Right forelimb (tissue), 1 donor: ENCODE results near the gene MYO10.
"Not testable (repeated sequence)": the region's sequence is repeated elsewhere in the genome, so short reads cannot be mapped to it uniquely, and the experiment has no call there.

Experiments
- DNase-seq: peaks from one replicate; pipeline ENCODE4 v3.0.0-alpha.2; 2018

The MYO10 gene

DNA sequence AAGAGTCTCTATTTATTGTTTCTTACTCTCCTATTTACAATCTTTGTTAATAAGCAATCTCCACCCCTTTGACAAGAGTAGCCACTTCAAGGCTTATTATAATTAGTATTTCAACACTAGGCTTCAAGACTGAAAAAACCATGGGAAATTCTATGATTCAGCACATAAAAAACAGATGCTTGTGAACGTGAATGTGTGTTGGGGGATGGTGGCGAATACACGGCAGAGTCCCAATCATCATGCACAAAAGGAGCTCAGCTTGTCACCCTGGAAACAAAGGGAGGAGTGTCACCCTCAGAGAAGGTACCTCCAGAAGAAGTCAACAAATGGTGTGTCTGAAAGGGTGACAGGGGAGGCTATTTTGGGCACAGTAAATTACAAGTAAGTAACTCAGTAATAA is 162.1 kb downstream of the MYO10 start:
- DNase-seq = no peak

DNA sequence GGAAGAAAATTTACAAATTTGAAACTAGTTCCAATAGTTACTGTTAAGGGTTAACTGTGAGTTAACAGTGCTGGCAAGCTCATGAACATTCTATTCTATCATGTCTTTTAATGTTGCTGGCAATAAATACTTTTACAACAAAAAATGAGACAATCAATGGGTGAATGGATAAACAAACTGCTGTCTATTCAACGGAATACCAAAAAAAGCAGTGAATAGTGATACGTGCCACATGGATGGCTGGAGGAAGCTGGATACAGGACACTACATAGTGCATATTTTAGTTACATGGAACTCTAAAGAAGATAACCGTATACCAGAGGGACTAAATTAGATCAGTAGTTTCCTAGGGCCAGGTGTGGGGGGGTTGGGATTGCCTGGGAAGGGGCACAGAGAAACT is 163.5 kb downstream of the MYO10 start:
- no peak for DNase-seq

DNA sequence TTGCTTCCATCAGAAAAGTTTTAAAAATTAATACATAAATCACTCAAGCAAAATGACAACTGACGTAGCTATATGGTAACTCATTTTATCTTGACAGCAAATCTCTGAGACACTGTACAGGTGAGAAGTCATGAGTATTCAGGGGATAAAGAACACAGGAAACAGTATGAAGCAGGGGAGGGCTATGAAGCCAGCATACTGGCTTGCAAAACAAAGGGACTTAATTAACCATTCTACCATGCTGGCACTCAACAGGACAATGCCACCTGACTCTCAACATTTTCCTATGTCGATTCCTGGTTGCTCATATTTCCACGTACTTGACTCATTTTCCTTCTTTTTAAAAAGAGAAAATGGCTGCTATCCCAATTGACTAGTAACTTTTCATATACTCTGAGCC is 167.9 kb downstream of the MYO10 start:
- DNase-seq = no peak

DNA sequence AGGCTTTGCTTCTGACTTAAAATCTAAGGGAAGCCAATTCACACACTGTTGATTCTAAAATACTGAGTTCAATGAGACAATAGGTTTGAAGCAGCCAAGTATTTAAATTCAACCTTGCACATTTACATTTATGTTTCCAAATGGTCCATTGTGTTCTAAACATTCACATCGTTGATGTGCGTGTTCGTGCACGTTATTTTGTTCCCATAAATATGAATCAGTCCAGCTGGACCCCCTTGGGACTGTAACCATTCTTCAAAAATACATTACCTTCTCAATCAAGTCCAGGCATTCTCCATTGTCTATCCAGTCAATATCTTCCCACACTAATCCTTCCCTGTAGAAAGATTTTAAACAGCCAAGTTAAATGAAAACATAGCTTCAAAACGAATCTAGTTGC is 172.9 kb downstream of the MYO10 start:
- no peak for DNase-seq

DNA sequence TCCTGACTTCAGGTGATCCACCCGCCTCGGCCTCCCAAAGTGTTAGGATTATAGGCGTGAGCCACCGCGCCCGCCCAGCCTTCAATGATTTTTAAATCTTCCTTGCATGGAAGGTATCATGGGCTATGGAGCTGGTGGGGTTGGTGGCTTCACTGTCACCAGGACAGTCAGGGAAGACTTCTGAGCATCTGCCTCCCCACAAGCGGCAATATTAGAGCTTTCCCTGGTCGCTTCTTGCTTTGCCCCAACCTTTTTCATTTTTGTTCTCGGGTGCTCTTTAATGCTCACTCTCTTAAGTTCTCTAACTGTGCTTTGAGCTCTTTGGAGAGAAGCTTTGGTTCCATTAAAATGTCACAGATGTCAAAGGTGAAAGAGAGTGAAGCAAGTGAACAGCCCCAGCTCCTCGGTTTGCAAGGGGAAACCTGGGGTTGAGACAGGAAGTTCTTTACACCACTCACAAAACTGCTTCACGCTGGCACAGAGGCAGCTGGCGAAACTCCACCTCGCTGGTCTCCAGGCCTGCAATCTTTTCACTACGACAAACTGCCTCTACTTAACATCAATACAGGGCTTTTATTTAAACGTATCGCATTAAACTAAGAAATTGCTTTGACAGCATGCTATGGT is 176.8 kb downstream of the MYO10 start:
- DNase-seq = no peak

DNA sequence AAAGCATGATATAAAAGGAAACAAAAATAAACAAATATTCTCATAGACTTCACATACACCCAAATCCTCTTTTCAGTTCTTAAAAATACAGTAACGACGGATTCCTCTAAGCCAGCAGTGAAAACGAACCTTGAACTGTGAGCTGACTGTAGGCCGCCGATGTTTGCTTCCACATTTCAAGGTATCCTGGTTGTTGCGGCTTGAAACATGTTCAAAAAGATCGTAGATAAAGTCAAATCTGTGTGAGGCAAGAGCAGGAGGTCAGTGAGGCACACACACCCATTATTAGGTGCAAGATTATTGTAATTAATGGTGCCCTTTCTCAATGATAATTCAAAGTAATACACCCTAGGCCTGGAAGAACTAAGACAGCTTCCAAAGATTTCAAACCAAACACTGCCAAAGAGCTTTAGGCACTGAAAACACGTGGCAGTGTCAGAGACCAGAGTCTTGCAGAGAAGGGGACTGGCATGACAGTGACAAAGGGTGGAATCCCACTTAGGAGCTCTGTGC is 178.0 kb downstream of the MYO10 start:
- no peak for DNase-seq

DNA sequence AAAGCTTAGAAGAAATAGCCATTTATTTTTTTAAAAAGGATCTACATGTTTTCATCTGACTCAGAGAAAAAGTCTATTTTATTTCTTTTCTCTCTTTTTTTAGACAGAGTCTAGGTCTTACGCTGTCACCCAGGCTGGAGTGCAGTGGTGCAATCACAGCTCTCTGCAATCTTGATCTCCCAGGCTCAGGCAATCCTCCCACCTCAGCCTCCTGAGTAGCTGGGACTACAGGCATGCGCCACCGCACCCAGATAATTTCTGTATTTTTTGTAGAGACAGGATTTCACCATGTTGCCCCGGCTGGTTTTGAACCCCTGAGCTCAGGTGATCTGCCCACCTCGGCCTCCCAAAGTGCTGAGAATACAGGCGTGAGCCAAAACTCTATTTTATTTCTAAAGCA is 178.5 kb downstream of the MYO10 start:
- DNase-seq = not testable (repeated sequence)

DNA sequence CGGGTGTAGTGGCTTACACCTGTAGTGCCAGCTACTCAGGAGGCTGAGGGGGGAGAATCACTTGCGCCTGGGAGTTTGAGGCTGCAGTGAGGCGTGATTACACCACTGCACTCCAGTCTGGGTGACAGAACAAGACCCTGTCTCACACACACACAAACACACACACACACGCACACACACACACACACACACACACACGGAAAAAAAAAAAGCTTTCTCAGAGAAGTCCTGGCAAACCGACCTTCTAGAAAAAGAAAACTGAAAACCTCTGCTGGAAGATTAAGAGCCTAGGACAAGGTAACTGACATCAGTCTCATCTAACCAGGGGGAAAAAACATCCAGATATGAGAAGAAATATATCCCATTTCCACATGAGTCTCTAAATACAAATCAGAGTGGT is 178.9 kb downstream of the MYO10 start:
- no peak for DNase-seq

DNA sequence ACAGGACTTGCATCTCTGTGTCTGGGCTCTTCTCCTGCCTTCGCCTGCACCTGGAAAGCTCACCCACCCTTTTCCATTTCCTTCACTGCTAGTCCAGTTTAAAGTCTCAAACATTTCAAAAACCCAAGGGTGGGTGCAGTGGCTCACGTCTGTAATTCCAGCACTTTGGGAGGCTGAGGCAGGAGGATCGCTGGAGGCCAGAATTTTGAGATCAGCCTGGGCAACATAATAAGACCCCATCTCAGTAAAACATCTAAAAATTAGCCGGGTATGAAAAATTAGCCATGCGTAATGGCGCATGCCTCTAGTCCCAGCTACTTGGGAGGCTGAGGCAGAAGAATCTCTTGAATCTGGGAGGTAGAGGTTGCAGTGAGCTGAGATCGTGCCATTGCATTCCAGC is 179.4 kb downstream of the MYO10 start:
- DNase-seq = no peak

DNA sequence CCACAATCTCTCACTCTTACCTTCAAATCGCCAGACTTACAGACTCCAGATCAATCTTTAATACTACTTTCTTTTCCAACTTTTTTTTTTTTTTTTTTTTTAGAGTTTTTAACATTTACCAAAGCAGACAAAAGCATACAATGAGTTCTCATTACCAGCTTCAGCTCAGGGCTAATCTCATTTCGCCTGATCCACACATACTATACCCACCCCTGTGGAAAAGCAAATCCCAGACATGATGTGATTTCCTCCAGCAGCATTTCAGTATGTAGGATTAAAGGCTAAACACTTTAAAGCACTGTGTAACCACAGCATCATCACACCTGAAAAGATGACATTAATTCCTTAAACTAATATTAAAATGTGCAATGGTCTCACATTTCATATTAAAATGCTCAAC is 180.4 kb downstream of the MYO10 start:
- no peak for DNase-seq

DNA sequence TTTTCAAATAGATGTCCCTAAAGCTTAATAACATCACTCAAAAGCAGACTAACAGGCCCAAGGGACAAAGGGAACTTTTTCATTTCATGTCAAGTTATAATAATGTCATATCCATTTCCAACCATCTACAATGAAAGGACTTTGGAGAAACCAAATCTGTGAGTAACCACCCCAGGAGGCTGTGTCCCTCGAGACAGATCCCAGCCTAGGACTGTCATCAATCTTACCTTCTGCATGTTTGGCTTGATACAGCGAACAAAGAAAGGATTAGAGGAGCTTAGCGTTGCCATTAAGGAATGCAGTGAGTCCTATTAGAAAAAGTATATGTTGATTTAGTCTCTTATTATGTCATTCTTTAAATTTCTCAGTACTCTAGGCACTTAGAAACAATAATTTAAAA is 181.5 kb downstream of the MYO10 start:
- no peak for DNase-seq

DNA sequence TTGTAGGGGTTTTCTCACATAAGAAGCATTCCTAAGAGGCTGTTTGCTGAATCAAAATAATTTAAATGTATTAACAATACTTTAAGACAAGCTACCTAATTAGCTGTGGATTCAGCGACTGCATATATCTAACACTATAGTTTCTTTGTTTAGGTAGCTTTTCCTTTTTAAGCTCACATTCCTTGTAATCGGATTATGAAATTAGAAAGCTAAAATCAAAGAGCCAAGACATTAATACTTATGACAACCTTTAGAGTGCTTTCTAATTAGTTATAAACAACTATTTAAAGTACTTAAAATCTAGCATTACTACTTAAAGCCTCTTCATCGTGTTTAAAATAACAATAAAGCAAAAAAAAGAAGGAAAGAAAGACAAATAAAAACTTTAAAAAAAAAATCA is 182.0 kb downstream of the MYO10 start:
- DNase-seq = no peak

DNA sequence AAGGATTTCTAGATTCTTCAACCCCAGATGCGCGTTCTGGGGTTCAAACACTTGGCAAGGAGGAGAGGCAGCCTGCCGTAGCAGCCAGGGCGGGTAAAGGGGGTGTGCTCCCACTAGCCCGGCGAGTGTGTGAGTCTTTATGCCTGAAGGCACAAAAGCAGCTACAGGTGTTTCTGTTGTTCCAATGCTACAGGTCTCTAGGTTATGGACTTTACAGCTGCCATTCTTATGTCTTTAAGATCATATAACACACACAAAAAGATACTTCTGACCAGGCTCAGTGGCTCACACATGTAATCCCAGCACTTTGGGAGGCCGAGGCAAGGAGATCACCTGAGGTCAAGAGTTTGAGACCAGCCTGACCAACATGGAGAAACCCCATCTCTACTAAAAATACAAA is 185.6 kb downstream of the MYO10 start:
- no peak for DNase-seq

DNA sequence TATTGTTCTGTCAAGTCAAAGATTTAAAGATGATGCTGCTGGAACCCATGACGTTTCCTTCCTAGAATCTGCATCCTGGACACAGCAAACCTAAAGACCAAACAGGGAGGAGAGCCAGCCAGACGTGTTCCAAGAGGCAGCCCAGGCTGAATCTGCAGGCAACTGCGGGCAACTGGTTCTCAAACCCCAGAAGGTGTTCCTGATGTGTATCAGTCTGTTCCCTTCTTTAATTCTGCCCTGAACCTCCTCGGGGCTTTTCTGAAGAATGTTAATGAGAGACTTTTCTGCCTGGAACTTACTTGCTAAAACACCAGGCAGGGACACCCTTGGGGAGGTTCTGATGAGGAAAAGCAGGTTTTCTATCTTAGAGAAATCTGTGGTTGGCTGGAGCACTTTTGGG is 186.5 kb downstream of the MYO10 start:
- DNase-seq = no peak

DNA sequence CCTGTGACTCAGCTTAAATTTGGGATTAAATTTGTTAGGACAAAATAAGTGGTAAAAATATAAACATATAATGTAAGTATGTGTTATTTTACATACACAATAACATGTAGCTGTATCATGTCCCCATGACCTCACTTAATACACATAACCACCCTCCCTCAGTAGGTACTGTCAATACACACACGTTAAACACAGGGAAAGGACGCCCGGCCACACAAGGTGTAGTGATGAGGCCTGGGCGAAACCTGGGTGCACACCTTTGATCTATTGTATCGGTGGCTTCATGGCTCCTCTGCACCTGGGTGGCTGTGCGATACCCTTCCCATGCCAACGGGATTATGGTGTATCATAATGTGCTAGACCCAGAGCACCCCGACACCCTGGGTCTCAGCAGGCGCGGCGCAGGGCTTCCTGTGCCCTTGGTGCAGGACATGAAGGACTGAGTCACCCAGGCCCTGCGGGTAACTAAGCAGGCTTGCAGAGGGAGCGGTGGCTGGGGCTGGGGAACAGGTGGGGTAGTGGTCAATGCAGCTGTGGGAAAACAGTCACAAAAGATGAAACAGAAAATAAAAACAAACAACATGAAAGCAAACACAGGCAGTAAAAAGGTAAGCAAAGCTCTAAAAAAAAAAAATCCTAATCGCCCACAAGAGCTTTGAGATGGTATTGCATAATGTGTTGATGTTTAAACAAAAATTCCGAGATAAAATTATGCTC is 191.8 kb downstream of the MYO10 start:
- no peak for DNase-seq

DNA sequence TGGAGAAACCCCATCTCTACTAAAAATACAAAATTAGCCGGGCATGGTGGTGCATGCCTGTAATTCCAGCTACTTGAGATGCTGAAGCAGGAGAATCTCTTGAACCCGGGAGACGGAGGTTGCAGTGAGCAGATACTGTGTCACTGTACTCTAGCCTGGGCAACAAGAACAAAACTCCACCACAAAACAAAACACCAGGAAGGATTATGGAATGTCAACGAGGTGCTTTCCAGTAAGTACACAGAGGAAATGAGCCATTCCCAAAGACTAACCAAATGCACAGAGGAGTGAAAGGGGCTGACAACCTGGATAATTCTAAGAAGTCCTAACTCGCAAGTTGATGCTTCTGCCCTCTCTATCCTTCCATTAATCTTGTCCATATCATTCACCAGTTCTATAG is 193.2 kb downstream of the MYO10 start:
- DNase-seq = no peak

DNA sequence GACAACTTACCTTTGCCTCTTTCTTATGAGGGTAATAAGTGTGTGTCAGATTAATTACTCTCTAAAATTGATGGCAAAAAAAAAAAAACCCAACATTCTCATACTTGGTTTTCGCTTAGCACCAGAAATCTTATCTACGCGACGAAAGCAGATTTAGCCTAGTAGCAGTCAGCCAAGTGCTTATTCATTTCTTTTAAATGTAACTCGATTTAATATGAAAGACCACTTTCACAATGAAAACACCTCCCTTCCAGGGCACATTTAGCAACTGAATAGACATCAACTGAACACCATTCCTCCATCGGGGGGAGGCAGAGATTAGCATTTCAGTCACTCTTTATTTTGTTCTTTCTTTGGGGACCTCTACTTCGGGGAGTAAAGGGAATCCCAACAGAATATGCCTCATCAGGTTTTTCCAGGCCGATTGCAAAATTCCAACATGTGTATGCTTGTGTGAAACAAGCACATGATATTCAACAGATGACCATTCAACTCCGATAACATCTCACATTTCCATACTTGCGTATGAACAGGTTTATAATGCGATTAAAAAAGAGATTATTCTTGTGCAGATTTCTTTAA is 195.2 kb downstream of the MYO10 start:
- no peak for DNase-seq

DNA sequence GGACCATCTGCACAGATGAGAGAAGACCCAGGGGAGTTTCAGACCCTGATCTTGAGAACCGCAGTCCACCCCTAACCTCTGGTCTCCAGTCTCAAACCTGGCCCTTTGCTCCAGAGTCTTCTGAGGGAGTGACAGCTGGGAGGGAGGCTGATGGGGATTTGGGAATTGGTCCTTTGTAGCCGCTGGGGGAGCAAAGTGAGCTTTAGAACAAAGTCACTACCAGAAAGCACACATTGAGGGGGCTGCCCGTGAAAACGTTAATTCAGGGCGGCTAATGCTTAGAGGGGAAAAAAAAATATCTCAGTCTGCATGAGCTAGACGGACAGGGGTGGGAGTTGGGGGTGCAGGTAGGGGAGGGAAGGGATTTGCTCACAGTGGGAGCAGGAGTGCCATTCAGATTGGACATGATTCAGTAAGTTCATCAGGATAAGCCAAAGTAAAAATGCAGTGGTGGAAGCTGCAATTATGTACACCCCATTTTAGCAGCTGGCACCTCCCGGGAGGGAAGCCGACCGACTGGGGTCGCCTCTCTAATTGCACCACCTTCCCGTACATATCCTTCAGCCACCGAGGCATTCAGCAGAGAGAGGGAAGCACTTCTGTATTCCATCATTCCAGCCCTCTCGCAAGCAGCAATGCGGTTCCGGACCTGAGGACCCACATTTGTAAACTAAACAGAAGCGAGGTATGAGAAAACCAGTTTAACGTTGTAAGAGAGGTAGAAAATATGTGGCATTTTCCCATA is 195.8 kb downstream of the MYO10 start:
- no peak for DNase-seq

DNA sequence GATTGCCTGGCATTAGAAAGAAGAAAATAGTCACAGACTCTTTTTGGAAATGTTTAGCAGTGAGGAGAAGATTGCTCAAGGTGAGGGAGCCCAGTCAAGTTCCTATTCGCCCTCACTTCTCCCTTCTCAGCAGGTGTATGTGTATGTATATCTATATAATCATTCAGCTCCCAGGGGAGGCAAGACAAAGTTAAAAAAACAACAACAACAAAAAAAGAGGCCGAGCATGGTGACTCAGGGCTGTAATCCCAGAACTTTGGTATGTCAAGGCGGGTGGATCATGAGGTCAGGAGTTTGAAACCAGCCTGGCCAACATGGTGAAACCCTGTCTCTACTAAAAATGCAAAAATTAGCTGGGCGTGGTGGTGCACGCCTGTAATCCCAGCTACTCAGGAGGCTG is 197.7 kb downstream of the MYO10 start:
- DNase-seq = not testable (repeated sequence)

DNA sequence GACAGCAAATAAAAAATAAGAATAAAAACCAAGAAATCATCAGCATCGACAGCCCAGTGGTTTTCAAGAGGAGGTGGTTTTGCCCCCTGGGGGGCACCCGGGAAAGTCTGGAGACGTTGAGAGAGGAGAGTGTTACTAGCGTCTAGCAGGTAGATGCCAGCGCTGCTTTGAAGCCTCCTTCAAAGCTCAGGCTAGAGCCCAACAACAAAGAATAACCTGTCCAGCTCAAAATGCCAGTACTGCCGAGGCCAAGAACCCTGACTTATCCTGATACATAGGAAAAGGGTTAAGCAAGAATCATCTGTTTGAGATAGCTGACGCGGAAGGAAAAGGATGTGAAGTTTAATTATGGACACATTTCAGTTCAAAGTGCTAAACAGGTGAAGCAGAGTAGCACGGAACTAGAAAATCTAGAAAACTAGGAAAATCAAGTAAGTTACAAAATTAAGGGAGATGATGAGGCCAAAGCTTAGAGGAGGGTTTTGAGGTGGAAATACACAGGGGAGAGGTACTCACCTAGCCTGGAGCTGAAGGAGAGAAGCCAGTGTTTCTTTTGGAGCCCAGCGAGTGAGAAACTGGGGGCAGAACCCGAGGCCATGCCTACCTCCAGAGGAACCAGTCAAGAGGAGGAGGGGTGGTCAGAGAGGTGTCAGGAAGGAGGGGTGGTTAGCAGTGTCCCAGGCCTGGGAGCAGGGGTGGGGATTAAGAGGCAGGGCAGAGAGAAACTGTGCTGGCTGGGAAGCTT is 198.3 kb downstream of the MYO10 start:
- no peak for DNase-seq

DNA sequence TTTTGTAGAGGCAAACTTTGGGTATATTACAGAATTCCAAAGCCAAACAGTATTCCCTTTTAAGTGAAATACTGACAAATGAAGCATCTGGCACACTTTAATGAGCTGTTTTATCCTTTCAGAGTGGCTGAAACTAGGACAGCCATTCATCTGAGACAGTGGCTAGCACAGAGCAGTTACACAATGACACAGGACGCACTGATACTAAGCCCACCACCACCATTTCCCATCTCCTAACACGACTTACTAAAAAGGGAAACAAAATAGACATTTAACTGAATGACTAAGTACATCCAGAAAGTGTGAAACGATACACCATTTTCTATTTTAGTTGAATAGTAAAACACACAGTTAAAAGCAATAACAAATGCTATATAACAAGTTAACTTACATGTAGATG is 198.9 kb downstream of the MYO10 start:
- DNase-seq = no peak

DNA sequence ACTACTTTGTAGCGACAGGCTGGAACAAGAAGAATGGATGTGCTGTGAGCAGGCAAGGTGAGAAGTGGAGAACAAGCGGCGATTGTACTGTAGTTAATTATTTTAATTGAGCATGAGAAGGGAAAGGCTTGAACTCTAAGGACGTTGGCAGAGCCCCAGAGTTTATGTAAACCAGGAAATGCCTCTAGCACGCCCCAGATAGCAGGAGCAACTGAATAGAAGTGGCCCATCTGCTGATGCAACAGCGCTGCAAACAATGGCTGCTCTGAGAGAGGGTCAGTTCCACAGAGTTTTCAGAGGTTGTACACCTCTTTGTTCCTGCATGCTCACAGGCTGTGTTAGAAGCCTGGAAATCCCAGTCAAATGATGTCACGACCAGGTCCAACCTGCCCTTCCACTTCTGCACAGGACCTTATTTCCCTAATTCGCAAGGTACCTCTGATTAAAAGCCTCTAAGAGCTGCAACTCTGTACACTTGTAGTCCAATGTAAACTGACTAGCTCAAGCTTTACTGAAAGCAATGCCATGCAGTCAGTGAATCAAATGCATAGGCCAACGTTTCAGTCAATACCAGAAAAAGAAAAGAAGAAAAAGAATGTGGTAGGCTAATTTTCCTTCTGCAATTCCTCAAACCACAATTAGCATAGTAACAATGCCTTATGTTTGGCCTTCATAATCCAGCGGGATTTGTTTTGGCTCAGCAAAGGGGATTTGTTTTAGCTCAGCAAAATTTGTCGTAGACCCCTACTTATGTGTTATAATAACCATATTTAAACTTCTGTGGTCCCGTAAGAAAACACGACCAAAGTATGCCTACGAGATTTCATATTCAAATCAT is 199.7 kb downstream of the MYO10 start:
- no peak for DNase-seq
